Colon (tissue), 2 donors: ENCODE measurements around the gene ACO2.
"Not testable (repeated sequence)": the region's sequence is repeated elsewhere in the genome, so short reads cannot be mapped to it uniquely, and the experiment has no call there.

Experiments
- FAIRE-seq: peaks from 2 replicates; lab custom pipeline; 2012; peaks lifted over from hg19 to GRCh38; lab: Jason Lieb, UNC
- donor health status: control.
- donor health status: control.

Gene ACO2

DNA sequence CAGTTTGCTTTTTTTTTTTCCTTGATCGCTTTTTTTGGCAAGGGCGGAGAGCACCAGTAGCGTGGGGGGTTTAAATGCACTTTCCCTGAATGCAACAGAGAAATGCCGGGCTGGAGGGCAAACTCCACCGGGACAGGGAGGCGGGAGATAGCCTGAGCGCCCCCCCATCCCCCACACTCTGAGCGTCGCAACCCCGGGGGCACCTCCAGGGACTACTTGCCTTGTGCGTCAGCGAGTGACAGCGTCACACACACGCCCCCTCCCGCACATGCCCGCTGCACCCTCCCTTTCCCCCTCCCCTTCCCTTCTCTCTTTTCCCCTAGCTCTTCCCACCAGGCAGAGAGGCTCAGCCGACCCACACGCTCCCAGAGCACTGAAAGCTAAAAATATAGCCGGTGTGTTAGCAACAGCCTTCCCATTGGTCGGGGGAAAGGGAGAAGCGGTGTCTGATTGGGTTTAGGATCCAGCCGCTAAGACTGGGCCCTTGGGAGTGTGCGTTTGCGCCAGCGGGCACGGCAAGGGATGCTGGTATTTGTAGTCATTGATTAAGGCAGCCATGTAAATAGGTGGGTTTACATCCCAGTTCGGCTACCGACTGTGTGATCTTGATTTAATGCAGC is 20.6 kb upstream of the ACO2 start:
- FAIRE-seq: peak; percentile 86

DNA sequence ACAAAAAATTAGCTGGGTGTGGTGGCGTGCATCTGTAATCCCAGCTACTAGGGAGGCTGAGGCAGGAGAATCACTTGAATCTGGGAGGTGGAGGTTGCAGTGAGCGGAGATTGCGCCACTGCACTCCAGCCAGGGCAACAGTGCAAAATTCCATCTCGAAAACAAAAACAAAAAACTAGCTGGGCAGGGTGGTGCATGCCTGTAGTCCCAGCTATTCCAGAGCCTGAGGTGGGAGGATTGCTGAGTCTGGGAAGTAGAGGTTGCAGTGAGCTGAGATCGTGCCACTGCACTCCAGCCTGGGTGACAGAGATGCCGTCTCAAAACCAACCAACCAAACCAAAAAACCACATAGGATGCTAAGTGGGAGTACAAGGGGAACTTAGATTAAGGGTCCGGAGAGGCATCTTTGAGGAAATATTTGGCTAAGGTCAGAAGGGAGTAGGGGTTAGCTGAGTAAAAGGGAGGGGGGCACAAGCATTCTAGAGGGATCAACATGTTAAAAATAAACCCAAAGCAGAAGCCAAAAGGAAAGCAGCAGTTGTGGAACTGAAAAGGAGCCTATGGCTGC is 10.7 kb upstream of the ACO2 start:
- no peak for FAIRE-seq

DNA sequence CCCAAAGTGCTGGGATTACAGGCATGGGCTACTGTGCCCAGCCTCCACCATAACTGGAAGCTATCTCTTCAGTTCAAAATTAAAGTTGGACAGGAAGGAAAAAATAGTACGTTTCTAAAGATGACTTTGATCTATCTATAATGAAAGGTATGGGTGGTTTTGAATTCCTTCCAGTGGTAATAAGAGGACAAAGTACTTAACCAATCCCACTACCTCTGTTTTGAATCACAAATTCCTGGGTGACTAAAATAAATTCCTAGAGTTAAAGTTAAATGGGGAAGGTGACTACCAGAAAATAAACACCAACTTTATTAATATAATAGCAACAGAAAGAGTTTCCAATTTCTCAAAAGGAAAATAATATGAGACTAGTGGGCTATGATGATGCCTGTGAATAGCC is 9.5 kb upstream of the ACO2 start:
- FAIRE-seq: no peak

DNA sequence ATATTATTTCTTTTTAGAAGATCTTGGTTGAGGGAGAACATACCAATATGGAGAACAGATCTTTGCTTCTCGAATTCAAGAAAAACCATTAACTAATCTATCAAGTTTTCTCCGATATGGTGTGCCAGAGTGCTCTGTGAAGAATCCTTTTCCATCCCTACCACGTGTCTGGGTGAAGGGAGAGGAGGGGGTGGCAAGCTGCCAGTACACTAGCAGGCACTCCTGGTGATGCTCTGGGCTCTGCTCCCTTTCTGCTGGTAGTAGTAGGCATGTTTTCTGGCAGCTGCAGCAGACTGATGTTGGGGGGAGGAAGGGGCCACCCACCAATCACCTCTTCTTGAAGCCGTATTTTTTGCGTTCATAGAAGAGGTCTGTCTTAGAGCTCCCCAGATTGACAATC is 8.8 kb upstream of the ACO2 start:
- not testable (repeated sequence) for FAIRE-seq

DNA sequence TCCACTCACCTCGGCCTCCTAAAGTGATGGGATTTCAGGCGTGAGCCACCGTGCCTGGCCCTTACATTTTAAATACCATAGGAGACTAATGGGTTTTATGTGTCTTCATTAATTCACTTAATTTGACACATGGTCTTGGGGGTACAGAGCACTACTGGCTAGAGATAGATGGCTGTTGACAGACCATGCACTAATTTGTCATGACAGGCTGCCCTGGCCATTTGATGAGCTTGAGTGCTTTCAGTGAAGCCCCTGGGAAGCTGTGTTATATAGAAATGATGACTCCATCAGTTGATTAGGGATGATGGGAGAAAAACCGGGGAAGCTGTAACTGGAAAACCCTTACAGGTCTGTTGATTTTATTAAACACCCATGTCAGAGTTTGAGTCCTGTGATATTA is 7.0 kb upstream of the ACO2 start:
- FAIRE-seq: no peak

DNA sequence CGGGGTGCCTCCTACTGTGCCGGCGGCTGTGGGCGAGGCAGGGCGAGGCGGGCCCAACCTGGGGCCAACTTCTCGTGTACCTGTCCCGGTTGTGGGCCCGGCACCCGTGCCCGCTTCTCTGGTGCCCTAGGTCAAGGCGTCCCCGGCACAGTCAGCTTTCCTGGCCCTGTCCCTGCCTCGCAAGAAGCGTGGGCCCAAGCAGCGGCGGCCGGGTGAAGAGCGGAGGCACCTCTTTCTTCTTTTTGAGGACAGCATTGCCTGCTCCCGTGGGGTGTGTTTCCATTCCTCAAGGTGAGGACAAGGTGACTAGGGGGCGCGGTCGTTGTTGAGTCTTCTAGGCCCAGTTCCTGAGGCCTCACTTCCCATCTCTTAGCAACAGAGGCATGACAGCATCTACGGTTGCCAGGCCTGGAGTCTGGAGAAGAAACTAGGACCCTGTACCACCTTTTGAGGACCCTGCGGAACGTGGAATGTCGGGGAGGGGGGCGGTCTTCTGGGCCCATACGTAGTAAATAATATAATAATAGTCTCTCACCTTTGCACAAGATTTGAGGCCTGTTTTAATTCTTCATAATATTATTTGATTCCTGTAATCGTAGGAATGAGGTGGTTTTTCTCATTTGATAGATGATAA is 418 bp downstream of the ACO2 start:
- no peak for FAIRE-seq

DNA sequence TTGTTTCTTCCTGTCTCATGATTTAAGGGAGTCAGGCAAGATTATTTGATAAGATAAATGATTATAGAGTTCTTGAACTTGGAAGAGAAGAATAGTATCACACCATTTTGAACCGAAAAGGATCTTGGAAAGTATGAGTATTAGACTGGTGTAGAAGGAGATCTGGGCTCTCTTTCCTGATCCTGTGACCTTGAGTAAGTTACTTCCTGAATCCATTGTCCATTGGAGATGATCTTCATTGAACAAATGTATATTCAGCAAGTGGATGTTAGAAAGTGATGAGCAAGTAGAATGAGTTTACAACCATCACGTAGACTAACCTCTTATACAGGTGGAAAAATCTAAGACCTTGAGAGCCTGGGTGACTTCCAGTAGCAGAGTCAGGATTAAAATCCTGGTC is 2.0 kb downstream of the ACO2 start:
- no peak for FAIRE-seq

DNA sequence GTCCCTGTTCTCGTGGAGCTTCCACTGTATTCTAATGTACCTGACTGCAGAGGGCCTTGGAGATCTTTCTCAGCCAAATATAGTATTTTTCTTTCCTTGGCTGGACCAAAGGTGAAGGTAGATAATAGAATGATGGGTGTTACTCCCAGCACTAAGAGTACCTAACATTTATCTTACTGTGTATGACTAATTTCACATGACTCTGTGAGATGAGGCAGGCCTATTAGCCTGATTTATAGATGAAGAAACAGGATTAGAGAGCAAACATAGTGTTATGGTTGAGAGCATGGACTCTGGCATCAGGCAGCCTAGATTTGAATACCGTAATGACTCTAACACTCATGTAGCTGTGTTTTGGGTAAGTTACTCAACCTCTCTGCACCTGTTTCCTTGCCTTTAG is 2.7 kb downstream of the ACO2 start:
- no peak for FAIRE-seq

DNA sequence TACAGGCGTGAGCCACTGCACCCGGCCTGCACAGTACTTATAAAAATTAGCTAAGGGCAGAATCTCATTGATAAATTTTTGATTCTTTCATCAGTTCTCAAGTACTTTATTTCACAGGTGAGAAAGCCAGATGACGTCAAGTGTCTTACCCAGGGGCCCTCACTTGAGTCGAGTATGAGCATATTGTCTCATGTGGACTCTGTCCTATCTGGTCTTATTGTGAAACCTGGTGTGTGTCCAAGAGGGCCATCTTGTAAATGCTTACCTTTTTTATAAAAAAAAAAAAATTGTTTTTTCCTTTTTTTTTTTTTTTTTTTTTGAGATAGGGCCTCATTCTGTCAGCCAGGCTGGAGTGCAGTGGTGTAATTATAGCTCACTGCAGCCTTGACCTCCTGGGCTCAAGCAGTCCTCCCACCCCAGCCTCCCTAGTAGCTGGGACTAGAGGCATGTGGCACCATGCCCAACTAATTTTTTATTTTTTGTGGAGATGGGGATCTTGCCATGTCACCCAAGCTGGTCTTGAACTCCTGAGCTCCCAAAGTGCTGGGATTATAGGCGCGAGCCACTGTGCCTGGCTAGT is 6.0 kb downstream of the ACO2 start:
- FAIRE-seq: no peak

DNA sequence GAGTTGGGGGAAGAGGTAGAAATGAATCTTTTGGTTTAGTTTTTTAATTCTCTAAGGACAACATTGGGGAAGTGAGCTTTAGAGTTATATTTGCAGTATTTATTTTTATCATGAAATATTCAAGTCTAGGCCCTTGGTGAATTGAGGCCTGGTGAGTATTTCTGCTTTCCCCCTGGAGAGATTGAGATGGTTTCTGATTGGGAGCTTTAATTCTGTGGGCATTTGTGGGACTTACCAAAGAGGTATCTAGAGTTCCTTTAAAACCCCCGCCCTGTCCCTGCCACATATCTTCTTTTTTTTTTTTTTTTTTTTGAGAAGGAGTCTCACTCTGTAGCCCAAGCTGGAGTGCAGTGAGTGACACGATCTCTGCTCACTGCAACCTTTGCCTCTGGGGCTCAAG is 9.6 kb downstream of the ACO2 start:
- FAIRE-seq: no peak

DNA sequence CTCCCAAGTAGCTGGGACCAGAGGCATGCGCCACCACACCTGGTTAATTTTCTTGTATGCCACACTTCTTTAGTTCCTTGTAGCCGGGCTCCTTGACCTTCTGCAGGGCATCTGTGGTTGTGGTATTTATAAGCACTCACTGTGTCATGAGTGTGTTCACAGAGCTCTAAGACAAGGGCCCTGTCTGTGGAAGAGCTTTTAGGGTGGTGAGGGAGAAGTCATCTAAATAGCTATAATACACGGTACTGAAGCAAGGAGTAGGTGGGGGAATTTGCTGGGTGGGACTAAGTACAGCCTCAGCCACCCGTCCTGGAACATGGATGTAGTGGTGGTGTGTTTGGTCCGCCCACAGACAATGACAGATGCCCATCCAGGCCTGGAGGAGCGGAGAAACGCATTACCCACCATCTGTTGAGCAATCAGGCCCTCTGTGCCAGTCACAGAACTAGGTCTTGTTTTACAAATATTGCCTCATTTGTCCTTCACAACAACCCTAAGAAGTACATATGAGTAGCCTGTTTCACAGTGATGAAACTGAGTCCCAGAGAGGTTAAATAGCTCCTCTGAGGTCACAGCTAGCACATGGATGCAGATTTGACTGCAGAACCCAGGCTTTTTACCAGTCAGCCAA is 10.1 kb downstream of the ACO2 start:
- no peak for FAIRE-seq

DNA sequence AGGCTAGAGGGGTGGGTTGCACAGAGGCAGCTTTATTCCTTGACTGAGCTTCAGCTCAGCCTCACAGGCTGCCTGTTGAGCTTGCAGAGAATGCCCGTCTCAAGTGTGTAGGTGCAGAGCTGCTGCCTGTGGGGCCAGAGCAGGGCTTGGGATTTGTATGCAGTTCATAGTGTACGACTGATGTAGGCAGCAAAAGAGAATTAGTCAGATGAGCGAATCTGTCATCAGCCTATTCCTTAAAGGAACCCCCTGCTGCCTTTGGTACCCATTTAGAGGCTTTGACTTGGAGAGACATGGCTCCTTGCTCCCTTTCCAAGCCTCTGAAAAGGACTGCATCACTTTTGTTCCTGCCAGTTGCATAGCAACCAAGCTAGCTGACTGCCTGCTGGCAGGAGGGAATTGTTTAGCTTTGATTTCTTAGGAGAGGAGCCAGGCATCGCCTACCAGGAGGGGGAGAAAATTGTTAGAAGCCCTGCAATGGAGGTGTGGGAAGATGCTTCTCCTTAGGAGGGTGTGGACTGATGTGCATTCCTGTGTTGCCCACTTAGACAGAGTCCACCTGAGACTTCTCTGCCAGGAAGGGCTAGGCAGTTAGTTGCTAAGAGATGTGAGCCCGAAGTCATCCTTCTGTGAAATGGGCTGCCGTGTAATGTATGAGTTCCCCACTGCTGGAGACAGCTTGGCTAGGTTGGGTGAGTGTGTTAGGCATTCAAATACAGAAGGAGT is 10.9 kb downstream of the ACO2 start:
- no peak for FAIRE-seq

DNA sequence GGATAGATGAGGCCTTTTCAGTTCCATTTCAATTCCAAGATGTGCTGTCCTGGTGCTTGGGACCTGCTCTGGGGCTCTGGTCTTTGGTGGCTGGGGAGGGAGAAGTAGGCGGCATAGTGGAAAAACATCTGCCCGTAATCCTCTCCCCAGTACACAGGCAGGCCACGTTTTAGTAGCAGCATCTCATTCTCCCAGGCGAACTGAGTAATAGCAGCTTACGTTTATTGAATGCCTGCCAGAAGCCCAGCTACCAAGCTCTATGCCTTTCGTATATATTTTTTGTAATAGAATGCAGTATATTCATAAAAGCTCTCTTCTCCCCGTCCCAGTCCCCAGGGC is 11.4 kb downstream of the ACO2 start:
- FAIRE-seq: no peak

DNA sequence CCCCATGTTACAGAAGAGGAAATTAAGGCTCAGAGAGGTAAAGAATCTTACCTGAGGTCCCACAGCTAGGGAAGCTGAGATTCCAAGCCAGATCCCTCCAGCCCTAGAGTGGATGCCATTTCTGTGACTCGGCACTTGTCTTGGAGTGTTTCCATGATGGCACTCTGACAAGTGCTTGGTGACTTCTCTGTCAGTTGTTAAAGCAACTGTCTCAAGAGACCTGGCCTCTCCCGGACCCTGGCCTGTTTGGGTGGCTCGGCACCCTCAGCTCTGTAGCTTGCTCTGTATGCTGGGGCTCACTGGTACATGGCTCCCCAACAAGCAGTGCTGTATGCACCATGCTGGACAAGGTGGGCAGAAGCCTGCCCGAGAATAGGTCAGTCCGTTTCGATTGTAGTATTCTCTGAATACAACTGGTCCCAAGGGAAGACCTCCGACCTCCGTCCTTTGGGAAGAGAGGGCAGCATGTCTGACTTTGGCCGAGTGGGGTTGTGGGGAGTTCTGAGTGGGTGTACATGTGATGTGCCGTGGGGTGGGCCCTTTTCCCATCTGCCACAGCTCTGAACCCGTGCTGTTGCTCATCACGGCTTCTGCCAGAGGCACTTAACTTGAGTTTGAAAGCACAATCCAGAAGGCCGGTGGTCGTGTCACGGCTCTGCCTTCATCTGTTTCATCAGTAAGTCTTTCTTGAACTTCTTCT is 12.4 kb downstream of the ACO2 start:
- FAIRE-seq: no peak

DNA sequence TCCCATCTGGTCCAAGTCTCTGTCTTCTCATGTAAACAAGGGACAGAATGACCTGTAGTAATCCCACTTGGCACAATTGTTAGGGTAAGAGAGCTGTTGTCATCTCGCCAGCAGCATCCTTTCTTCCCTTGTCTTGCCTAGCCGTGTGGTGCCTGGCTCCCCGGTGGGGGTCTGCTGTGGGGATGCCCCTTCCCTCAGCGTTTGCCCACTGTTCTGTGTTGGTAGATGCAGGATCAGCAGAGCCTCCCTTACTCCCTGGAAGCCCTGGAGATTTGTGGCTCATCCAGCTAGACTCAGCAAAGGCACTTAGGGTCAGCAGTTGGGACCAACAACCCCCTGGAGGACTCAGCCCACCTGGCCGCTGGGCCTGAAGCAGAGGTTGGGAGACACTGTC is 13.0 kb downstream of the ACO2 start:
- no peak for FAIRE-seq

DNA sequence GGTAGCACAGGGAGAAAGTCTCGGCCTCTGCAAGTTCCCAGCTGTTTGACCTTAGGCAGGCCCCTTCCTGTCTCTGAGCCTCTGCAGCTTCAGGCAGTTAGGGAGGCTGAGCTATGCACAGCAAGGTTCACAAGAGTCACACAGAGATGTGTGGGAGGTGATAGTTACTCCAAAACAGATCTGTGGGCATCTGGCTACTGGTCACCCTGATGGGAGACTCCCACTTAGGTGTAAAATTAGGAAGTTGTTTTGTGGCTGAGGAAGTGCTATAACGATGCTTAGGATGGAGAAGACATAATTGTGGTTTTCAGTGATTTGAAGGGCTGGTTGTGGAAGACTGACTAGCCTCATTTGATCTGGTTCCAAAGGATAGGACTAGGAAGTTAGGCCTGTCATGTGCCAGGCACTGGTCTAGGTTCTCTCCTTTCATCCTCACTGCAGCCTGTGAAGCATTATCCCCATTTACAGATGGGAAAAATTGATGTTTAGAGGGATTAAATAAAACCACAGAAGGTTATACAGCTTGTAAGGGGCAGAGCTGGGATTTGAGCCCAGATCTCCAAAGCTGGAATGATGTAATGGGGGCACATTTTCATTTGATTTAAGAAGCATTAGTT is 13.5 kb downstream of the ACO2 start:
- FAIRE-seq: no peak

DNA sequence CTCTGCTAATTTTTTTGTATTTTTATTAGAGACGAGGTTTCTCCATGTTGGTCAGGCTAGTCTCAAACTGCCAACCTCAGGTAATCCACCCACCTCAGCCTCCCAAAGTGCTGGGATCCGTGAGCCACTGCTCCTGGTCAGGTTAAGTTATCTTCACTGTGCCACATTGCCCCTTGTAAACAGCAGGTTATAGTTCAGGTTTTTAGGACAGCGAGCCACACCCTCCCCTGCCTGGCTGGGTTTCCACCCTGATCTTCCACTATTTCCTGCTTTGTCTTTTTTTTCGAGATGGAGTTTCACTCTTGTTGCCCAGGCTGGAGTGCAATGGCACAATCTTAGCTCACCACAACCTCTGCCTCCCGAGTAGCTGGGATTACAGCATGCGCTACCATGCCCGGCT is 16.1 kb downstream of the ACO2 start:
- no peak for FAIRE-seq

DNA sequence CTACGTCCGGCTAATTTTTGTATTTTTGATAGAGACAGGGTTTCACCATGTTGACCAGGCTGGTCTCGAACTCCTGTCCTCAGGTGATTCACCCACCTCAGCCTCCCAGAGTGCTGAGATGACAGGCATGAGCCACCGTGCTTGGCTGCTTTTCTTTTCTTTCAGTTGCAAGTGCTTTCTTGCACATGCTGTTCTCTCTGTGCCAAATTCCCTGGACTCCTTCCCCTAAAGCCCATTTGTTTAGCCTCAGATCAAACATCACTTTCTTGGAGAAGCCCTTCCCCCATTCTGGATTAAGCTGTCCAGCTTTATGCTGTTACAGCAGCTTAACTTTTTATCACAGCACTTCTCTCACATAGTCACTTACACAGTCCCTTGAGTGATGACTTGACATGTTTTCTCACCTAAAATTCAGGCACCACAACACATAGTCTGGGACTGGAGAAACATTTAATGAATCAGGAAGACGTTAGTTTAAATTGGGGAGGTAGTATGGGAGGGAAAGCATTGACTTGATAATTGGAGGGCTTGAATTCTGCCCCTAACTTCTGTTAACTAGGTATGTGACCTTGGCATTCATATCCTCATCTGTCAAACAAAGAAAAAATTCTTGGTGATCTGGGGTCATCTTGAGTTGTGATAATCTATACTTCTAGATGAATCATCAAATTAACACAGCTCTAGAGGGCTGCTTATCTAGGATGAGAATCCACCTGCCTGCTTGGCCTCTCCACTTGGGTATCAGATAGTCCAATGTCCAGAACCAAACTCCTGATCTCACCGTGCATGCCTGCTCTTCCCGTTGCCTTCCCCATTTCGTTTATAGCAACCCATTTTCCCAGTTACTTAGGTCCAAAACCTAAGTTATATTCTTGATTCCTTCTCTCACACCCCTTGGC is 18.4 kb downstream of the ACO2 start:
- no peak for FAIRE-seq

DNA sequence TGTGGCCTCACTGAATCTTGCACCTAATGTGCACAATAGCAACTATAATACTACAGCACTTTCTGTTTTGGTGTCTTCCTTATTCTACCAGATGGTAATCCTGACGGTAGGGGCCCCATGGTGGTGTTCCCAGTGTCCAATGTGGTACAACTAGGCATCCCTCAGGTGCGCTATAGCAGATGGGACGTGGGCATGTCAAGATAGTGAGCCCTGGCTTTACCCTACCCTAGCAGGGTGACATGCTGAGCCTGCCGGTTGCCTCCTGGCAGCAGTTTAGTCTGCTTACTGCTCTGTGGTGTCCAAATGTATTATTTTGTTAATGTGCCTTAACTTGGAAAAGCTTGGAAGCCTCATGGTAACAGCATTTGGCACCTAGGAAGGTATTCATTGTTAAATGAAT is 19.2 kb downstream of the ACO2 start:
- no peak for FAIRE-seq

DNA sequence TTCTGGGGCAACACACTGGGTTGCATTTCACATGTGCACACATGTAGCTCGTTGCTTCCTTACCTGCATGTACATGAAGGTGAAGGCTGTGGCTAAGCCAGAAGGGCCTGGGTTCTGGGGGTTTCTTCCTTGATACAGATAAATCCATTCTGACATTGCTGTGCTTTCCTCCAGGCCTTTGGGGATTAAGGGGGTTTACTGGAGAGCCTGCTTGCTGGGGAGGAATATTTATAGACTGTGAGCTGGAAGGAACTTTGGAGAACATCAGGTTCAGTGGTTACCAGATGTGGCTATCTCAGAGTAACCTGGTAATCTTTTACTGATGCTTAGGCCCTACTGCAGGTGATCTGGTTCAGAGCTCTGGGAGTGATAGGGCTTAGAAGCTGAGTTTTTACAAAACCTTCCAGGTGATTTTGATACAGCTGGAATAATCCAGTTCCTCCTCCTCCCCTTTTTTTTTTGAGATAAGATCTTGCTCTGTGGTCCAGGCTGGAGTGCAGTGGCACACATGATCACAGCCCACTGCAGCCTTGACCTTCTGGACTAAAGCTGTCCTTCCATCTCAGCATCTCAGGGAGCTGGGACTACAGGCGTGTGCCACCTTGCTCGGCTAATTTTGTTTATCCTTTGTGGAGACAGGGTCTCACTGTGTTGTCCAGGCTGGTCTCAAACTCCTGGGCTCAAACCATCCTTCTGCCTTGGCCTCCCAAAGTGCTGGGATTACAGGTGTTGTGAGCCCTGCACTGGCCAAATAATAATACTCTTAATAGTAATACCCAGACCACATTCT is 19.9 kb downstream of the ACO2 start:
- no peak for FAIRE-seq
